Calu3 (cell line): ENCODE results near the gene SMTN. TPM values are rescaled to one million over a fixed set of nuclear protein-coding genes. Genes with fewer than 3 reads are reported as not detected.
"Not testable (repeated sequence)": the region's sequence is repeated elsewhere in the genome, so short reads cannot be mapped to it uniquely, and the experiment has no call there.

ENCODE experiments used
- BruUV-seq: library from RNA; stranded (reverse); fragments of 400-500 nt; replicated peaks from 2 replicates; lab custom pipeline; 2021; lab: Mats Ljungman, UMichigan
- CTCF ChIA-PET: fragments of 300-600 bp; sonication (Branson Sonifier 250); formaldehyde crosslinking; loops from one replicate; lab custom pipeline; 2022; ENCODE audit warnings: antibody characterized with exemption; lab: Charles Lee
- DNase-seq: peaks from one replicate; pipeline ENCODE4 v3.0.0; 2022
- H3K27ac Mint-ChIP-seq: one replicate; pipeline ENCODE4 v1.8.0; 2022; ENCODE audit warnings: mixed read lengths; ENCODE audit not compliant: unreplicated experiment
- H3K27me3 Mint-ChIP-seq: one replicate; pipeline ENCODE4 v1.8.0; 2022; ENCODE audit warnings: mixed read lengths; ENCODE audit not compliant: unreplicated experiment
- H3K36me3 Mint-ChIP-seq: one replicate; pipeline ENCODE4 v1.8.0; 2022; ENCODE audit warnings: mild to moderate bottlenecking, moderate library complexity, mixed read lengths; ENCODE audit not compliant: insufficient read depth, unreplicated experiment
- H3K4me1 Mint-ChIP-seq: one replicate; pipeline ENCODE4 v1.8.0; 2022; ENCODE audit warnings: mild to moderate bottlenecking, low read depth, mixed read lengths; ENCODE audit not compliant: unreplicated experiment
- H3K4me3 Mint-ChIP-seq: one replicate; pipeline ENCODE4 v1.8.0; 2022; ENCODE audit warnings: mild to moderate bottlenecking, low read depth, moderate library complexity, mixed read lengths; ENCODE audit not compliant: unreplicated experiment
- H3K9me3 Mint-ChIP-seq: one replicate; pipeline ENCODE4 v1.8.0; 2022; ENCODE audit warnings: low read depth, mixed read lengths; ENCODE audit not compliant: unreplicated experiment
- intact Hi-C: fragments of 100-400 bp; cut with micrococcal nuclease; formaldehyde crosslinking; loops from one replicate; pipeline ENCODE4 v1.10.0; 2022; ENCODE audit not compliant: unreplicated experiment
- total RNA-seq: library from RNA; stranded (reverse); gene quantifications from 2 replicates; pipeline ENCODE4 v1.2.3, GENCODE V29; 2022
- TF ChIP-seq, protein P1 (sequence below): fragments of 200-600 bp; IDR thresholded peaks from one replicate; pipeline ENCODE4 v1.8.0; 2022; ENCODE audit warnings: antibody characterized with exemption; ENCODE audit not compliant: unreplicated experiment

SMTN gene
- total RNA-seq, 1 experiment from 2014 or later = 61.0 TPM

DNA sequence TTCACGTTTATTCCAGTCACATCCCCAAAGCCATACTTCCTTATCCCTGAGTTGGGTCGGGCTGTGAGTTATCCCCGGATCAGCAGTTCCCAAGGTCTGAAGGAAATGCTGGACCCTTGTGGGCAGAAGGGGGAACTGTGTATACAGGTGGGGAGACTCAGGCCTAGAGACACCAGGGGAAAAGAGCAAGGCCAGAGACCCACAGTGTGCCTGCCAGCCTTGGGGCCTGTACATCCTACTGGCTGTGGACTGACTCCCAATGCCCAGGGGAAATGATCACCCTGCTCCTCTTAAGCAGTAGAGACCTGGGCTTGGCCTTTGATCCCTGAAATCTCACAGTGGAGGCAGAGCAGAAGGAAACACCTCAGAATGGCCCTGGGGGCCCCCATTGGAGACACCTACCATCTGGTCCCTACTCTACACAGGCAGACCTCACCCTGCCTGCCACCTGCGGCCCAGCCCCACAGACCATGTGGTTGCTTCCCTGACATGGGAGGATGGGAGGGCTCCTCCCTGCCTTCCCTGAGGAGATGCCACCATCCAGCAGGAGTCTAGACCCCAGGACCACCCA, 25.0 kb downstream of the SMTN start:
- Mint-ChIP-seq H3K4me3 (no peak overlapping the region), H3K4me1 (peaks cover 5% of the 10 kb centered on the region), H3K9me3 (no peaks in the 10 kb centered on the region), H3K27ac (no peak overlapping the region), H3K36me3 (peaks cover 28% of the 10 kb centered on the region), H3K27me3 (no peaks in the 10 kb centered on the region)
- CTCF ChIA-PET = no interaction called here
- intact Hi-C loops = no loop called here
- BruUV-seq = TSS peak; percentile 26
- DNase-seq = no peak
- TF ChIP-seq, protein P1, sequence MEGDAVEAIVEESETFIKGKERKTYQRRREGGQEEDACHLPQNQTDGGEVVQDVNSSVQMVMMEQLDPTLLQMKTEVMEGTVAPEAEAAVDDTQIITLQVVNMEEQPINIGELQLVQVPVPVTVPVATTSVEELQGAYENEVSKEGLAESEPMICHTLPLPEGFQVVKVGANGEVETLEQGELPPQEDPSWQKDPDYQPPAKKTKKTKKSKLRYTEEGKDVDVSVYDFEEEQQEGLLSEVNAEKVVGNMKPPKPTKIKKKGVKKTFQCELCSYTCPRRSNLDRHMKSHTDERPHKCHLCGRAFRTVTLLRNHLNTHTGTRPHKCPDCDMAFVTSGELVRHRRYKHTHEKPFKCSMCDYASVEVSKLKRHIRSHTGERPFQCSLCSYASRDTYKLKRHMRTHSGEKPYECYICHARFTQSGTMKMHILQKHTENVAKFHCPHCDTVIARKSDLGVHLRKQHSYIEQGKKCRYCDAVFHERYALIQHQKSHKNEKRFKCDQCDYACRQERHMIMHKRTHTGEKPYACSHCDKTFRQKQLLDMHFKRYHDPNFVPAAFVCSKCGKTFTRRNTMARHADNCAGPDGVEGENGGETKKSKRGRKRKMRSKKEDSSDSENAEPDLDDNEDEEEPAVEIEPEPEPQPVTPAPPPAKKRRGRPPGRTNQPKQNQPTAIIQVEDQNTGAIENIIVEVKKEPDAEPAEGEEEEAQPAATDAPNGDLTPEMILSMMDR = no peak

DNA sequence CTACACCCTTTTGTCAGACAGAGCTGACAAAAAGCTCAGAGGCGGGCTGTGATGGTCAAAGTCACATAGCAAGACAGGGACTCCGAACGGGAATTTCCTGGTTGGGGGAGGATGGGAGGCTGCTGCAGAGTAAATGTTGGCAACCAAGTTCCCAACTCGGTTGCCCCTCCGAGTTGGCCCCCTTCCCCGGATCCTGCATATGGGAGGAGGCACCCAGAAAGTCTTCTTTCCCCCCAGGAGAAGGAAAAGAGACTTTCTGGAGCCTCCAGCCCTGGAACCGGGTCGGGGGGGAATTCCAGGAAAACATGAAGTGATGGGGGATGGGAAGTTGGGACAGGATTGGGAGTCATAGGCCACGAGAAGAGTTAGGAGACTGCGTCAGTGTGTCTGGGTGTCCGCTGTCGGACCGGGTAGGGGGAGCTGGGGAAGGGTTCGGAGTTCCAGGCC, 25.6 kb downstream of the SMTN start:
- Mint-ChIP-seq H3K36me3 (peaks cover 21% of the 10 kb centered on the region), H3K4me1 (no peaks in the 10 kb centered on the region), H3K4me3 (peak overlapping the region; percentile 66), H3K9me3 (no peaks in the 10 kb centered on the region), H3K27me3 (no peaks in the 10 kb centered on the region), H3K27ac (peak overlapping the region; percentile 71)
- CTCF ChIA-PET = interaction anchor here (1.2 to 1.8 kb wide), 2 partner anchors 45 to 184 kb away, joined by 4 read pairs; no protein-coding TSS in a partner anchor
- intact Hi-C loops = loop anchor here (1.0 kb wide), 1 partner anchor 43 kb away; no protein-coding TSS in a partner anchor
- BruUV-seq = no TSS peak
- DNase-seq = no peak
- TF ChIP-seq, protein P1 = no peak

DNA sequence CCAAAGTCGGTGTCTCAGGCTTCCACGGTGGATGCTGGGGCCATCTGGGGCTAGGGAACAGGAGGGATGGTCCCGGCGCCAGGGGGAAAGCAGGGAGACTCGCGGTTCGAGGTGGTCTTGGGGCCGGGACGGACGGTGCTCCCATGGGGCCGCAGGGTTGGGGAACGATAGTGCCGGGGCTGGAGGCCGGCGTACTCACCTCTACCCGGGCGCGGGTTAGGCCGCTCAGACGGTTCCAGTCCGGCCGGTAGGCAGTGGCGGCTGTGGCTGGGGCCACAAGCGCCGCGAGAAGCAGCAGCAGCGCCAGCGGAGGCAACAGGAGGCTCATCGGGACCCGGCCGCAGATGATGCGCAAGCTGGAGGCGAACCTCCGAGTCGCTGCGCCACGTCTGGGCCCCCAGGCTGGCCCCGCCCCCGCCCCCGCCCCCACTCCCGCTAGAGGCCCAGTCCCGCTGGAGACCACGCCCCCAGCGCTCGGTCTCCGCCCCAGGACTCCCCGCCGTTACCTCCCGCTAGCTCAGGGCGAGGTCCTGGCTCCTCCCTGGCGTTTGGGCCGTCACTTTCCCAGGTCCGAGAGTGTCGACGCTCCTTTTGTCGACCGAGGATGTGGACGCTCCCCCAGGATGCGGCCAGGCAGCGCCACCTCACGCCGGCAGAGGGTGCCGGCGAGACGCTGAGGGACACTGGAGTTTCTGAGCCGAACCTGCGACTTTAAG, 26.2 kb downstream of the SMTN start, which contains the start of gene SELENOM:
SELENOM (minus strand) TSS at position 391 of the 716 bp plus-strand sequence; CDS start at position 328, 63 bp downstream.
- peak; percentile 90 for DNase-seq
- Mint-ChIP-seq H3K4me1 (no peaks in the 10 kb centered on the region), H3K36me3 (peaks cover 18% of the 10 kb centered on the region), H3K4me3 (peak within 1 kb of the TSS; percentile 66), H3K9me3 (no peaks in the 10 kb centered on the region), H3K27ac (peak within 1 kb of the TSS; percentile 71), H3K27me3 (no peaks in the 10 kb centered on the region)
- TF ChIP-seq, protein P1 = peak; percentile 80
- no TSS peak for BruUV-seq
- CTCF ChIA-PET = interaction anchor here (0.6 to 2.7 kb wide), 15 partner anchors 12 to 206 kb away, joined by 3 to 12 read pairs (median 4); partner anchors contain the start of genes RNF185 and SMTN
- intact Hi-C loops = loop anchor here (1.0 kb wide), 1 partner anchor 42 kb away; no protein-coding TSS in a partner anchor

DNA sequence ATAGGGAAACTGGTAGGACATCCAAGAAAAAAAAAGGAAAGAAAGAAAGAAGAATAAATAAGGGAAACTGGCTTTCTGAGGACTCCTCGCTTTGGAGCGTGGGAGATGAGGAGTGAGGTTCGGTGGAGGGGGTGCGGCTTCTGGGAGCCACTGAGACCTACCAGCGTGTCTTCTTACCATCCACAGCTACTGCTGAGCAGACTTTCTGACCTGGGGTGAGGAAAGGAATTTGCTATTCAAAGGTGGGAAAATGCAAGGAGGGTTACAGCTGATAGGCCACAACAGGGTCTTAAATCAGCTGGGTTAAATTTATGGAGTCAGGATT, 26.7 kb downstream of the SMTN start:
- intact Hi-C loops = loop anchor here (1.0 kb wide), 1 partner anchor 41 kb away; no protein-coding TSS in a partner anchor
- no peak for DNase-seq
- TF ChIP-seq, protein P1 = no peak
- CTCF ChIA-PET = interaction anchor here (0.7 to 2.7 kb wide), 13 partner anchors 12 to 206 kb away, joined by 3 to 12 read pairs (median 4); partner anchors contain the start of genes INPP5J and SMTN
- peak overlapping the region; percentile 66 for H3K4me3 Mint-ChIP-seq
- H3K9me3 Mint-ChIP-seq = no peaks in the 10 kb centered on the region
- BruUV-seq = no TSS peak
- no peaks in the 10 kb centered on the region for H3K4me1 Mint-ChIP-seq
- no peaks in the 10 kb centered on the region for H3K27me3 Mint-ChIP-seq
- peak overlapping the region; percentile 22 for H3K27ac Mint-ChIP-seq
- peaks cover 18% of the 10 kb centered on the region for H3K36me3 Mint-ChIP-seq

DNA sequence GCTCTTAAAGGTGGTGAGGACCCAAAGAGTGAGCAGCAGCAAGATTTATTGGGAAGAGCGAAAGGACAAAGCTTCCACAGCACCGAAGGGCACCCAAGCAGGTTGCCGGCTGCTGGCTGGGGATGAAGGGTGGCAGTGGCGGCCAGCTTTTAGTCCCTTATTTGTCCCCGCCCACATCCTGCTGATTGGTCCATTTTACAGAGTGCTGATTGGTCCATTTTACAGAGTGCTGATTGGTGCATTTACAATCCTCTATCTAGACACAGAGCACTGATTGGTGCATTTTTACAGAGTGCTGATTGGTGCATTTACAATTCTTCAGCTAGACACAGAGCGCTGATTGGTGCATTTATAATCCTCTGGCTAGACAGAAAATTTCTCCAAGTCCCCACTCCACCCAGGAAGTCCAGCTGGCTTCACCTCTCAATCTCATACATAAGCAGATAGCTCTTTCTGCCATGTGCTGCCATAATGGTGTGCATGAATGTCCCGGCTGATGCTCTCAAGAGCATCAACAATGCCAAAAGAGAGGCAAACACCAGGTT, 31.5 kb downstream of the SMTN start:
- BruUV-seq, H3K4me3 Mint-ChIP-seq, H3K27me3 Mint-ChIP-seq, H3K4me1 Mint-ChIP-seq, H3K9me3 Mint-ChIP-seq, H3K36me3 Mint-ChIP-seq, intact Hi-C loops, H3K27ac Mint-ChIP-seq, DNase-seq: not testable (repeated sequence)
- CTCF ChIA-PET = interaction anchor here (0.7 kb wide), 1 partner anchor 27 kb away, joined by 3 read pairs; no protein-coding TSS in a partner anchor
